B cell (primary cell): ENCODE measurements around the gene DMAC2. TPM values are rescaled to one million over a fixed set of nuclear protein-coding genes. Genes with fewer than 3 reads are reported as not detected.

Experiments
- ATAC-seq: fragments of 200-7000 bp; cut with Tn5 transposase; one replicate; pipeline ENCODE4 v1.10.0; 2021; ENCODE audit warnings: low read depth, mild to moderate bottlenecking, moderate number of reproducible peaks, moderate library complexity
- CTCF ChIA-PET: fragments of 350-600 bp; sonication (Branson Sonifier 250); formaldehyde crosslinking; loops from one replicate; lab custom pipeline; 2021; ENCODE audit warnings: antibody characterized with exemption, inconsistent platforms; lab: Charles Lee
- POLR2A ChIA-PET: fragments of 350-600 bp; sonication (Branson Sonifier 250); formaldehyde crosslinking; loops from one replicate; lab custom pipeline; 2021; ENCODE audit warnings: antibody characterized with exemption; lab: Charles Lee
- DNase-seq: peaks from one replicate; pipeline ENCODE4 v3.0.0; 2013
- H2AFZ ChIP-seq: 2 replicates; pipeline ENCODE4 v1.6.1; 2012; ENCODE audit warnings: mild to moderate bottlenecking, low read depth, low read length; ENCODE audit not compliant: insufficient read depth, poor library complexity, severe bottlenecking
- H3K27ac ChIP-seq, 2 donors: 1 replicate in 1 of 2; 2 replicates in 1 of 2; pipeline ENCODE4 v1.5.1; 2012 to 2013; ENCODE audit warnings: low read length in 2 of 2, mild to moderate bottlenecking in 2 of 2, moderate library complexity in 1 of 2
- H3K27me3 ChIP-seq, 4 experiments: fragments of 200-600 bp in 1 of 4; sonication (generic) in 1 of 4; replicated peaks in 1 of 4; 1 replicate in 2 of 4; 2 replicates in 2 of 4; pipeline versions ENCODE4 v1.6.1 to v1.7.0; 2013 to 2016; ENCODE audit warnings: low read length in 3 of 4, mild to moderate bottlenecking in 2 of 4, mixed read lengths in 1 of 4, moderate library complexity in 1 of 4; ENCODE audit not compliant: insufficient read depth in 4 of 4, control insufficient read depth in 3 of 4; ENCODE audit errors: control extremely low read depth in 1 of 4
- H3K36me3 ChIP-seq, 2 experiments: replicated peaks in 1 of 2; 1 replicate in 1 of 2; 2 replicates in 1 of 2; pipeline versions ENCODE4 v1.6.1 to v1.7.1; 2013; ENCODE audit warnings: low read length in 1 of 2; ENCODE audit not compliant: insufficient read depth in 2 of 2, control insufficient read depth in 1 of 2; ENCODE audit errors: control extremely low read depth in 1 of 2, extremely low read depth in 1 of 2
- H3K4me1 ChIP-seq, 2 donors: fragments of 200-600 bp in 1 of 2; sonication (generic) in 1 of 2; 1 replicate in 1 of 2; 2 replicates in 1 of 2; pipeline versions ENCODE4 v1.5.1 to v1.6.1; 2013 to 2017; ENCODE audit warnings: low read length in 2 of 2; ENCODE audit not compliant: control insufficient read depth in 2 of 2, insufficient read depth in 2 of 2
- H3K4me2 ChIP-seq: replicated peaks from 2 replicates; pipeline ENCODE3; 2012; ENCODE audit warnings: mild to moderate bottlenecking, low read depth, low read length; ENCODE audit not compliant: poor library complexity, severe bottlenecking
- H3K4me3 ChIP-seq, 5 experiments: fragments of 200-600 bp in 1 of 5; sonication (generic) in 1 of 5; 1 replicate in 3 of 5; 2 replicates in 2 of 5; pipeline versions ENCODE4 v1.5.1 to v1.7.0; 2011 to 2016; ENCODE audit warnings: low read length in 4 of 5, mild to moderate bottlenecking in 4 of 5, low read depth in 2 of 5, control low read depth in 1 of 5, moderate library complexity in 1 of 5; ENCODE audit not compliant: insufficient read depth in 1 of 5; ENCODE audit errors: control extremely low read depth in 1 of 5, extremely low read depth in 1 of 5
- H3K79me2 ChIP-seq: fragments of 200-600 bp; sonication (generic); one replicate; pipeline ENCODE4 v1.6.0; 2016; ENCODE audit warnings: low read length; ENCODE audit not compliant: control insufficient read depth, insufficient read depth
- H3K9ac ChIP-seq: fragments of 200-600 bp; sonication (generic); 2 replicates; pipeline ENCODE4 v1.6.1; 2017; ENCODE audit warnings: mild to moderate bottlenecking, low read length, moderate library complexity
- H3K9me3 ChIP-seq, 3 donors: one replicate each; pipeline versions ENCODE4 v1.6.1 to v1.7.1; 2013; ENCODE audit warnings: low read length in 2 of 3; ENCODE audit not compliant: control insufficient read depth in 2 of 3, insufficient read depth in 1 of 3; ENCODE audit errors: control extremely low read depth in 1 of 3
- H4K20me1 ChIP-seq: 2 replicates; pipeline ENCODE4 v1.6.0; 2012; ENCODE audit warnings: mild to moderate bottlenecking, low read length; ENCODE audit not compliant: insufficient read depth, control insufficient read depth, poor library complexity, severe bottlenecking
- H3K27ac Mint-ChIP-seq: one replicate; pipeline ENCODE4 v1.8.0; 2021; ENCODE audit warnings: mixed read lengths
- H3K27me3 Mint-ChIP-seq: one replicate; pipeline ENCODE4 v1.8.0; 2021; ENCODE audit warnings: mixed read lengths
- H3K4me1 Mint-ChIP-seq: one replicate; pipeline ENCODE4 v1.8.0; 2021; ENCODE audit warnings: mixed read lengths
- H3K4me3 Mint-ChIP-seq: one replicate; pipeline ENCODE4 v1.8.0; 2021; ENCODE audit warnings: mixed read lengths
- H3K9me3 Mint-ChIP-seq: one replicate; pipeline ENCODE4 v1.8.0; 2022; ENCODE audit warnings: mixed read lengths; ENCODE audit not compliant: insufficient read depth
- CTCF ChIP-seq: fragments of 200-600 bp; IDR thresholded peaks from one replicate; pipeline ENCODE4 v1.8.0; 2022; ENCODE audit warnings: antibody characterized with exemption, mild to moderate bottlenecking
- EZH2 ChIP-seq: IDR thresholded peaks from 2 replicates; pipeline ENCODE4 v1.6.1; 2012; ENCODE audit warnings: borderline replicate concordance, low read depth, mild to moderate bottlenecking, moderate library complexity, low read length; ENCODE audit not compliant: insufficient read depth, poor library complexity, severe bottlenecking
- WGBS: methylation state at CpG from one replicate; pipeline ENCODE4 v1.1.5; 2013; ENCODE audit warnings: missing lambda C conversion rate; ENCODE audit not compliant: insufficient coverage; 5-methylcytosine and 5-hydroxymethylcytosine counted together
- intact Hi-C: fragments of 100-400 bp; cut with micrococcal nuclease; formaldehyde crosslinking; loops from one replicate; pipeline ENCODE4 v1.10.0; 2022
- polyA plus RNA-seq: library from polyadenylated mRNA; depleted of rRNA; stranded (reverse); fragments of >200 nt; gene quantifications from 2 replicates; pipeline ENCODE4 v1.2.3, GENCODE V29; 2012
- total RNA-seq, 2 donors: library from RNA; stranded (reverse); fragments of 120-200 nt in 1 of 2; gene quantifications; 1 replicate in 1 of 2; 2 replicates in 1 of 2; pipeline versions ENCODE4 v1.2.3 to v1.2.4, GENCODE V29; 2013 to 2022

DMAC2 gene
- total and polyA plus RNA-seq, 2 donors (not counting 1 experiment from before 2014, with no cell fraction given): 31.8 to 41.7 TPM

- POLR2A ChIA-PET: no interaction called here
- Histone ChIP-seq H3K4me3 (no peak overlapping the region), H3K9me3 (no peaks in the 10 kb centered on the region), H4K20me1 (no peaks in the 10 kb centered on the region), H3K4me2 (no peak overlapping the region), H3K27me3 (no peaks in the 10 kb centered on the region), H3K9ac (no peak overlapping the region), H2AFZ (no peak overlapping the region), H3K36me3 (peaks cover 0 to 43% of the 10 kb centered on the region in 2 experiments), H3K27ac (no peak overlapping the region), H3K79me2 (peaks cover 26% of the 10 kb centered on the region), H3K4me1 (peaks cover 6 to 9% of the 10 kb centered on the region in 2 donors)
- ATAC-seq (no peak), DNase-seq (no peak)
- CTCF ChIA-PET: interaction anchor here (0.7 kb wide), 1 partner anchor 28 kb away, joined by 3 read pairs; no protein-coding TSS in a partner anchor
- Mint-ChIP-seq H3K9me3 (no peaks in the 10 kb centered on the region), H3K27ac (no peak overlapping the region), H3K4me3 (no peak overlapping the region), H3K4me1 (peaks cover 10% of the 10 kb centered on the region), H3K27me3 (no peaks in the 10 kb centered on the region)
- WGBS: 97% methylated on average over 4 of the region's 5 CpGs
- TF ChIP-seq EZH2 (no peak), CTCF (no peak)
- intact Hi-C loops: no loop called here
These were observed 26.8 kb downstream of the DMAC2 start for GRCh38 chr19:41412953-41413352.

- no peak overlapping the region for H3K27ac ChIP-seq
- no peaks in the 10 kb centered on the region for H4K20me1 ChIP-seq
- Mint-ChIP-seq H3K9me3 (no peaks in the 10 kb centered on the region), H3K27me3 (no peaks in the 10 kb centered on the region), H3K27ac (no peak overlapping the region), H3K4me1 (peaks cover 16% of the 10 kb centered on the region), H3K4me3 (no peak overlapping the region)
- peaks cover 26% of the 10 kb centered on the region for H3K79me2 ChIP-seq
- no peak for TF ChIP-seq EZH2
- TF ChIP-seq CTCF: no peak
- intact Hi-C loops: no loop called here
- no peaks in the 10 kb centered on the region for H3K9me3 ChIP-seq
- H3K4me1 ChIP-seq: peaks cover 6 to 9% of the 10 kb centered on the region in 2 donors
- WGBS: 93% methylated on average over 11 of the region's 11 CpGs
- no peak overlapping the region for H3K9ac ChIP-seq
- ATAC-seq (no peak), DNase-seq (no peak)
- peaks cover 0 to 39% of the 10 kb centered on the region in 2 experiments for H3K36me3 ChIP-seq
- POLR2A ChIA-PET: no interaction called here
- H2AFZ ChIP-seq: no peak overlapping the region
- H3K4me3 ChIP-seq: no peak overlapping the region
- no peak overlapping the region for H3K4me2 ChIP-seq
- no peaks in the 10 kb centered on the region for H3K27me3 ChIP-seq
- CTCF ChIA-PET: no interaction called here
These were observed 27.8 kb downstream of the DMAC2 start for GRCh38 chr19:41411968-41412265.
